Activated B cell treated with CpG ODN at 0.5 μM for 24 hours (primary cell): ENCODE data around the gene GFRA4. TPM values are rescaled to one million over a fixed set of nuclear protein-coding genes. Genes with fewer than 3 reads are reported as not detected.

Source experiments
- ATAC-seq: fragments of 200-7000 bp; cut with Tn5 transposase; one replicate; pipeline ENCODE4 v1.10.0; 2021; ENCODE audit warnings: low read depth, mild to moderate bottlenecking, moderate library complexity
- CTCF ChIA-PET: fragments of 350-600 bp; sonication (Branson Sonifier 250); formaldehyde crosslinking; loops from one replicate; lab custom pipeline; 2021; ENCODE audit warnings: antibody characterized with exemption; lab: Charles Lee
- POLR2A ChIA-PET: fragments of 350-600 bp; sonication (Branson Sonifier 250); formaldehyde crosslinking; loops from one replicate; lab custom pipeline; 2021; ENCODE audit warnings: antibody characterized with exemption; lab: Charles Lee
- DNase-seq: peaks from one replicate; pipeline ENCODE4 v3.0.0; 2022
- H3K27ac Mint-ChIP-seq: one replicate; pipeline ENCODE4 v1.8.0; 2020; ENCODE audit warnings: mixed read lengths
- H3K27me3 Mint-ChIP-seq: one replicate; pipeline ENCODE4 v1.8.0; 2021; ENCODE audit warnings: mixed read lengths
- H3K36me3 Mint-ChIP-seq: one replicate; pipeline ENCODE4 v1.8.0; 2021; ENCODE audit warnings: low read depth, mixed read lengths
- H3K4me1 Mint-ChIP-seq: one replicate; pipeline ENCODE4 v1.8.0; 2021; ENCODE audit warnings: mixed read lengths
- H3K4me3 Mint-ChIP-seq: one replicate; pipeline ENCODE4 v1.8.0; 2020; ENCODE audit warnings: mild to moderate bottlenecking, mixed read lengths
- H3K9me3 Mint-ChIP-seq: one replicate; pipeline ENCODE4 v1.8.0; 2020; ENCODE audit warnings: mixed read lengths
- CTCF ChIP-seq: fragments of 200-600 bp; IDR thresholded peaks from one replicate; pipeline ENCODE4 v1.8.0; 2022; ENCODE audit warnings: antibody characterized with exemption, mild to moderate bottlenecking
- intact Hi-C: fragments of 100-400 bp; cut with micrococcal nuclease; formaldehyde crosslinking; loops from one replicate; pipeline ENCODE4 v1.15.1; 2024
- total RNA-seq: library from RNA; stranded (reverse); gene quantifications from 2 replicates; pipeline ENCODE4 v1.2.3, GENCODE V29; 2022

The GFRA4 gene
- total RNA-seq, 1 donor from 2014 or later: not detected

DNA sequence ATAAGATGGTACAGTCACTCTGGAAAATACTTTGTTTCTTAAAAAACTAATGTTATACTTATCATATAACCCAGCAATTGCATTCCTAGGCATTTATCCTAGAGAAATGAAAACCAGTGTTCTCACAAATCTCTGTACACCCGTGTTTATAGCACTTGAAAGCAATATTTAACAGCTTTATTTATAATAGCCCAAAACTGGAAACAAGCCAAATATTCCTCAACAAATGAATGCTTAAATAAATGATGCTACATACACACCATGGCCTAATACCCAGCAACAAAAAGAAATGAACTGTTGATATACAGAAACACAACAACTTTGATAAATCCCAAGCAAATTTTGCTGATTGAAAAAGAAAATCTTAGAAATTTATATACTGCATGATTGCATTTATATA, 51.3 kb downstream of the GFRA4 start:
- intact Hi-C loops: no loop called here
- Mint-ChIP-seq H3K4me3 (no peak overlapping the region), H3K36me3 (peaks cover 47% of the 10 kb centered on the region), H3K9me3 (no peaks in the 10 kb centered on the region), H3K4me1 (peaks cover 3% of the 10 kb centered on the region), H3K27ac (no peak overlapping the region), H3K27me3 (no peaks in the 10 kb centered on the region)
- ATAC-seq (no peak), DNase-seq (no peak)
- ChIA-PET CTCF (no interaction called here), POLR2A (no interaction called here)
- TF ChIP-seq CTCF: no peak

Other genes with a start within 250 kb of the GFRA4 start
- 11.5 and 13.0 TPM in 2 replicates for gene ATRN, start 192.4 kb downstream of the GFRA4 start, total RNA-seq
- not detected in 2 replicates for gene ADAM33, start 18.6 kb upstream of the GFRA4 start, total RNA-seq
- not detected in 2 replicates for gene SIGLEC1, start 49.2 kb upstream of the GFRA4 start, total RNA-seq
- not detected in 2 replicates for gene HSPA12B, start 69.3 kb upstream of the GFRA4 start, total RNA-seq
- 29.9 and 31.1 TPM in 2 replicates for gene ADISSP, start 104.4 kb upstream of the GFRA4 start, total RNA-seq
- gene SPEF1, start 118.0 kb upstream of the GFRA4 start, total RNA-seq: not detected in 2 replicates
- gene CENPB, start 123.3 kb upstream of the GFRA4 start, total RNA-seq: 50.1 and 51.7 TPM in 2 replicates
- gene CDC25B, start 132.9 kb upstream of the GFRA4 start, total RNA-seq: 21.6 and 24.3 TPM in 2 replicates
- gene AP5S1, start 157.1 kb upstream of the GFRA4 start, total RNA-seq: 13.4 and 13.5 TPM in 2 replicates
- 33.5 and 39.7 TPM in 2 replicates for gene MAVS, start 183.4 kb upstream of the GFRA4 start, total RNA-seq
- 52.1 and 55.0 TPM in 2 replicates for gene PANK2, start 226.0 kb upstream of the GFRA4 start, total RNA-seq